Motor neuron (in vitro differentiated cells): ENCODE measurements around the gene GPC1. TPM values are rescaled to one million over a fixed set of nuclear protein-coding genes. Genes with fewer than 3 reads are reported as not detected.

Experiments used
- ATAC-seq, 8 experiments: fragments of 200-7000 bp; cut with Tn5 transposase; replicated peaks in 6 of 8; 2 replicates each; pipeline ENCODE4 v1.8.0; 2021; ENCODE audit warnings: mild to moderate bottlenecking in 8 of 8, moderate library complexity in 8 of 8
- H3K27ac ChIP-seq, 2 donors: fragments of 250-450 bp; sonication (Bioruptor Pico); 2 replicates each; pipeline ENCODE4 v1.9.0; 2021; ENCODE audit warnings: antibody characterized with exemption in 2 of 2, mild to moderate bottlenecking in 2 of 2, moderate library complexity in 1 of 2
- H3K4me1 ChIP-seq, 2 donors: fragments of 250-450 bp; sonication (Bioruptor Pico); replicated peaks in 1 of 2; 2 replicates each; pipeline ENCODE4 v1.6.1; 2021; ENCODE audit warnings: antibody characterized with exemption in 2 of 2, mild to moderate bottlenecking in 2 of 2, moderate library complexity in 1 of 2
- H3K4me3 ChIP-seq, 5 donors: fragments of 250-450 bp; sonication (Bioruptor Pico); 2 replicates each; pipeline ENCODE4 v1.9.0; 2021; ENCODE audit warnings: antibody characterized with exemption in 5 of 5, mild to moderate bottlenecking in 5 of 5, moderate library complexity in 4 of 5
- WGBS, 10 experiments: fragments of 450-650 bp; shearing (Covaris generic); methylation state at CpG; one replicate each; pipeline ENCODE4 v1.0.0; 2022; 5-methylcytosine and 5-hydroxymethylcytosine counted together
- in situ Hi-C, 9 experiments: fragments of 400-800 bp; cut with MboI; loops; one replicate each; pipeline ENCODE4 v1.15.0; 2021; ENCODE audit warnings: low sequenced_read_pairs in 9 of 9, low pct_unique_long_range_greater_than_20kb in 2 of 9; ENCODE audit not compliant: unreplicated experiment in 9 of 9
- total RNA-seq, 8 experiments: library from RNA; unstranded; fragments of 300-600 nt; gene quantifications; 2 replicates each; pipeline versions ENCODE4 v1.2.3 to v1.2.4, GENCODE V29; 2022

GPC1 gene
- total RNA-seq, 8 experiments from 2014 or later = 3.8 to 44.1 (median 18.0) TPM

DNA sequence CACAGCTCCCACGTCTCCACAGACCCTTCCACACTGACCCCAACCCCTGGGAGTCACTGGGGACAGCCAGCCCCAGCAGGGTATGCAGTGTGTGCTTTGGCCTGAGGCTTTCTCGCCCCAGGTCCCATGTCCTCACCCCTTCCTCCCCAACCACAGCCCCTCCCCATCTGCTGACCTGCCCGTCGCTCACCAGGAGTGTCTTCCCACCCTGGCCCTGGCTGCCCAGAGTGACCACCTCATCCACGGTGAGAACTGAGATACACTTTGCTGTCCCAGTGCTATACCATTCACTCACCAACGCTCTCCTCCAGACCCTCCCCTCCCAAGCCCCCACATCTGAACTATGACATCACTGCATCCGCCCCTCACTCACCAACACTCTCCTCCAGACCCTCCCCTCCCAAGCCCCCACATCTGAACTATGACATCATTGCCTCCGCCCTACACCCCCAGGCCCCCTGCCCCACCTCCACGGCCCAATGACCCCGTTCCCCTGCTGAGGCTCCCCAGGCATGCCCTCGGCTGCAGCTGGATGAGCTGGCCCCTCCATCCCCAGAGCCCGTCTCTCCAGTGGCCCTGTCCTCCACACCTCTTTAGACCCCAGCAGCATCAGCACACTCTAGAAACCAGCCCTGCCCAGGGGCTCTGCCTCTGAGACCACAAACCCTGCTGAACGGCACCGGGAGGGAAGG lies 67.1 kb downstream of the GPC1 start:
- in situ Hi-C loops = no loop called here
- no peak overlapping the region for H3K4me3 ChIP-seq
- H3K4me1 ChIP-seq = no peaks in the 10 kb centered on the region
- WGBS, 10 experiments = 60 to 63% methylated on average over 1 to 2 of the region's 14 CpGs; no CpG with 5 or more reads in 8 of the 10 experiments
- ATAC-seq = no peak
- H3K27ac ChIP-seq = no peak overlapping the region

- 78 to 100% (median 97%) methylated on average over 1 to 8 of the region's 9 CpGs; no CpG with 5 or more reads in 2 of the 10 experiments for WGBS, 10 experiments
- Histone ChIP-seq H3K27ac (no peak overlapping the region), H3K4me3 (no peak overlapping the region), H3K4me1 (no peaks in the 10 kb centered on the region)
- in situ Hi-C loops = no loop called here
- no peak for ATAC-seq
Observed at GRCh38 chr2:240503375-240503774, 67.9 kb downstream of the GPC1 start.

DNA sequence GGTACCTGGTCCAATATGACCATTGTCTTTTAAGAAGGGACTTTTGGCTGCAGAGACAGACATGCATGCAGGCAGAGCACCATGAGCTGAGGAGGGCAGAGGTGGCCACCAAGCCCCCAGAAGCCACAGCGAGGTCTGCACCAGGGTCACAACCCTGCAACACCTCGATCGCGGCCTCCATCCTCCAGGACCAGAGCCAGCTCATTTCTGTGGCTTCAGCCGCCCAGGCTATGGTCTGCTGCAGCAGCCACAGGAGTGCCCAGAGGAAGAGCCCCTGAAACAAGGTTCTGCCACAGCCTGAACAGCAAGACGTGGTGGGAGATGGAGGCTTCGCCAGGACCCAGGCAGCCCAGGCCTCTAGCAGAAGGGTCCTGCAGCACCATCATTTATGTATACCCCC lies 68.4 kb downstream of the GPC1 start:
- 62 to 100% (median 92%) methylated on average over 1 to 7 of the region's 7 CpGs; no CpG with 5 or more reads in 7 of the 10 experiments for WGBS, 10 experiments
- no peaks in the 10 kb centered on the region for H3K4me1 ChIP-seq
- no peak overlapping the region for H3K4me3 ChIP-seq
- in situ Hi-C loops = no loop called here
- no peak overlapping the region for H3K27ac ChIP-seq
- ATAC-seq = no peak

DNA sequence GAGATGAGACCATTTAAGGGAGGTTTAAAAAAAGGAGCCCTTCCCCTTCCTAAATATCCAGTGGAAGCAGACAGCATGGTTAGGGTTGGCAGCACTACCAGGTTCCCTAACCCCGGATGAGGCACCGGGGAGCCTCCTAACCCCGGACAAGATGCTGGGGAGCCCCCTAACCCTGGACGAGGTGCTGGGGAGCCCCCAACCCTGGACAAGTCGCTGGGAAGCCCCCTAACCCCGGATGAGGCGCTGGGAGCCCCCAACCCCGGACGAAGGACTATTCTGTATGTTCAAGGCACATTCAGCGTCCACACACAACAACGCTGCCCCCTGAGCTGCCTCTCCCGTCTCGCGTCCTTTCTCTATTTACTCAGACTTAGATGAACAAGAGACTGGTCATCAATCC lies 70.4 kb downstream of the GPC1 start:
- in situ Hi-C loops = no loop called here
- Histone ChIP-seq H3K27ac (no peak overlapping the region), H3K4me1 (no peaks in the 10 kb centered on the region), H3K4me3 (no peak overlapping the region)
- 61 to 100% (median 93%) methylated on average over 1 to 6 of the region's 14 CpGs; no CpG with 5 or more reads in 6 of the 10 experiments for WGBS, 10 experiments
- ATAC-seq = peak in 1 of 8 experiments; percentile 54

DNA sequence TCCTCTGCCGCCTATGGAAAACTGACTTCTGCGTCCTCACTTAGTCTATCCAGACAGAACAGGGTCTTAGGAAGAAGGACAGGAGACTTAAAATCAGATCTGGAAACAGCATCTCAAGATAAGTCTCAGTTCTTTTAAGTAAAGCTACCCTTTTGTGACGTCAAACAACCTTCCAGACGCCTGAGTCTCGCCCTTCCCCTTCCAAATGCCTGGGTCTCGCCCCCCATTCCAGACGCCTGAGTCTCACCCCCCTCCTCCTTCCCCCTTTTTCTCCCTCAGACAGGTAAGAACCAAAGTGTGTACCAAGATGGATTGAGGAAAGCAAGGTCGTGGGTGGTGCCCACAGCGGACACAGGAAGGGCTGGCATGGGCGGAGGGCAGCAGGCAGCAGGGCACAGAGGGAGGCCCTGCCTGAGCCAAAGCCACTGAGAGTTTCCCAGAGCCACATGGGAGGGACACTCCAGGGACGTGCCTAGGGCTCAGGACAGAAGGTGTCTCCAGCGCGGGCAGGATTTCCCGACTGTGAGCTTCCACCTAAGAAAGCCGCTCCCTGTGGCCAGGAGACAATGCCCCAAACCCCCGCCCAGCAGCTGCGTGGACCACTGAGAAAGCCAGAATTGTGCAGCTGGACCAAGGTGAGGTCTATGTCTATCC lies 71.1 kb downstream of the GPC1 start:
- 70 to 100% (median 89%) methylated on average over 1 to 6 of the region's 17 CpGs; no CpG with 5 or more reads in 2 of the 10 experiments for WGBS, 10 experiments
- Histone ChIP-seq H3K4me1 (no peaks in the 10 kb centered on the region), H3K4me3 (no peak overlapping the region), H3K27ac (no peak overlapping the region)
- no peak for ATAC-seq
- in situ Hi-C loops = no loop called here

GRCh38 chr2:240507060-240507777 lies 71.8 kb downstream of the GPC1 start:
- ATAC-seq = no peak
- Histone ChIP-seq H3K4me1 (no peaks in the 10 kb centered on the region), H3K4me3 (no peak overlapping the region), H3K27ac (no peak overlapping the region)
- in situ Hi-C loops = no loop called here
- 17 to 100% (median 92%) methylated on average over 1 to 3 of the region's 6 CpGs; no CpG with 5 or more reads in 5 of the 10 experiments for WGBS, 10 experiments

- WGBS, 10 experiments = 80 to 90% (median 82%) methylated on average over 2 to 3 of the region's 11 CpGs; no CpG with 5 or more reads in 7 of the 10 experiments
- no peaks in the 10 kb centered on the region for H3K4me1 ChIP-seq
- no peak for ATAC-seq
- H3K27ac ChIP-seq = no peak overlapping the region
- no peak overlapping the region for H3K4me3 ChIP-seq
- in situ Hi-C loops = no loop called here
Observed at GRCh38 chr2:240507778-240508251, 72.4 kb downstream of the GPC1 start.

- H3K4me3 ChIP-seq = no peak overlapping the region
- peaks cover 0 to 2% of the 10 kb centered on the region in 2 donors for H3K4me1 ChIP-seq
- in situ Hi-C loops = no loop called here
- WGBS, 10 experiments = 60 to 100% (median 95%) methylated on average over 1 to 4 of the region's 7 CpGs; no CpG with 5 or more reads in 2 of the 10 experiments
- H3K27ac ChIP-seq = no peak overlapping the region
- no peak for ATAC-seq
Observed at GRCh38 chr2:240508832-240509545, 73.5 kb downstream of the GPC1 start.

DNA sequence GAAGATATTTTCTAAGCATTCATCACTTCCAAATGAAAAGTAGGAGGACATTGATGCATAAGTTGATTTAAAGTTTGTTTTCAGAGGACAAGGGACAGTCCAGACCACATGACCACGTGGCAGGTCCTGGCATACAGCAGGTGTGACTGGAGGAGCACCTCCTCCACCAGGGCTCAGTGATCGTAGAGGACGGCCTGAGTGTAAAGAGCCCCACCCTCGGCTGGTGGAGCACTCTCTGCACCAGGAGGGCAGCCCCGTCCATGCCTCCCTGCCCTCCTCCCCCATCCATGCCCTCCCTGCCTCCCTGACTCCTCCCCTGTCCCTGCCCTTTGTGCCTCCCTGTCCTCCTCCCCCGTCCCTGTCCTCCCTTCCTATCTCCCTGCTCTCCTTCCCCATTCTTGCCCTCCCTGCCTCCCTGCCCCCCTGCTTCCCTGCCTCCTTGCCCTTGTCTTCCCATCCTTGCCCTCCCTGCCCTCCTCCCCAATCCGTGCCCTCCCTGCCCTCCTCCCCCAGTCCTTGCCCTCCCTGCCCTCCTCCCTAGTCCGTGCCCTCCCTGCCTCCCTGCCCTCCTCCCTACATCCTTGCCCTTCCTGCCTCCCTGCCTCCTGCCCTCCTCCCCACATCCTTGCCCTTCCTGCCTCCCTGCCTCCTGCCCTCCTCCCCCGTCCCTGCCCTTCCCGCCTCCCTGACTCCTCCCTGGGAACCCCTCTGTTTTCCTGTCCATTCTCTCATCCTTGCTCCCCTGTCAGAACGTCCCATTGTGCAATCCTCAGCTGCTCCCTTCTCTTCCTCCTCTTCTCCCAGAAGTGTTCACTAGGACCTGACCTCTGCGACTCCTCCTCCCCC lies 74.4 kb downstream of the GPC1 start:
- in situ Hi-C loops = no loop called here
- no peak for ATAC-seq

GRCh38 chr2:240510513-240511210 lies 75.2 kb downstream of the GPC1 start:
- in situ Hi-C loops = no loop called here
- no peak overlapping the region for H3K4me3 ChIP-seq
- 100% methylated on average over 2 of the region's 12 CpGs; no CpG with 5 or more reads in 9 of the 10 experiments for WGBS, 10 experiments
- H3K4me1 ChIP-seq = peaks cover 0 to 4% of the 10 kb centered on the region in 2 donors
- H3K27ac ChIP-seq = no peak overlapping the region
- no peak for ATAC-seq

More for the DNA sequence above, 74.4 kb downstream of the GPC1 start:
- Histone ChIP-seq H3K4me1 (peaks cover 0 to 4% of the 10 kb centered on the region in 2 donors), H3K27ac (no peak overlapping the region), H3K4me3 (no peak overlapping the region)
- 60% methylated on average over 1 of the region's 12 CpGs; no CpG with 5 or more reads in 9 of the 10 experiments for WGBS, 10 experiments

DNA sequence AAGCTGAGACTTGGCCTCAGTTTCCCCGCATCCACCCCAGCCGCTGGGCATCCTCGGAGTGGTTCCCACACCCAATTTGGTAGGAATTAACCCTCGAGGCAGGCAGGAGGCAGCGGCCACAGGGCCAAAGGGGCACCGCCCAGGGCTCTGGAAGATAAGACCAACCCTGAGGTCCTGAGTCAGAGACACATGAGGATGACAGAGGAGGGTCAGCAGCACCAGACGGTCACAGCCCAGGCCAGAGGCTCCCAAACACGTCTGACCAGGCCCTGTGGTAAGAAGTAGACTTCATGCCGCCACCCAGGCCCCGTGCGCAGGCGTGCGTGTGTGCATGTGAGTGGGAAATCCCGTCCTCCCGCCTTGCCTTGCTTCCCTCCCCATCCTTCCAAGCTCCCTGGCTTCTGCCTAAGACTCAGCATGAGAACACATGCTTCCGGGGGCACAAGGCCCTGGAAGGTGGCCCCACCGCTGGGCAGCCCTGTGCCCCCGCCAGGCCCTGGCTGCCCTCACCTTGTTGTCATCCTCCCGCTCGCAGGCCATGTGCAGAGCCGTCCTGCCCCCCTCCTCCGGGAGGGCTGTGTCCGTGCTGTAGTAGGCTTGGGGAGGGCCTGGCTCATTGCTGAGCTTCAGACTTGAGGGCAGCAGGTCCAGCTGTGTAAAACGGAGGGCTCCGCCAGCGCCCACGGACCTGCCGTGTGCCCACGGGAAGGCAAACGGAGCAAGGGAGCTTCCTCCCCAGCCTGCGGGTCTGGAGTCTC lies 76.1 kb downstream of the GPC1 start:
- no peak overlapping the region for H3K27ac ChIP-seq
- in situ Hi-C loops = no loop called here
- WGBS, 10 experiments = 70 to 100% (median 88%) methylated on average over 1 to 7 of the region's 31 CpGs; no CpG with 5 or more reads in 4 of the 10 experiments
- peaks cover 0 to 4% of the 10 kb centered on the region in 2 donors for H3K4me1 ChIP-seq
- no peak overlapping the region for H3K4me3 ChIP-seq
- ATAC-seq = no peak
